ENCODE results near the gene GOLGA5.

GOLGA5 gene

GRCh38 chr14:92880851-92881250 lies 86.7 kb downstream of the GOLGA5 start:
- FAIRE-seq: no peak

DNA sequence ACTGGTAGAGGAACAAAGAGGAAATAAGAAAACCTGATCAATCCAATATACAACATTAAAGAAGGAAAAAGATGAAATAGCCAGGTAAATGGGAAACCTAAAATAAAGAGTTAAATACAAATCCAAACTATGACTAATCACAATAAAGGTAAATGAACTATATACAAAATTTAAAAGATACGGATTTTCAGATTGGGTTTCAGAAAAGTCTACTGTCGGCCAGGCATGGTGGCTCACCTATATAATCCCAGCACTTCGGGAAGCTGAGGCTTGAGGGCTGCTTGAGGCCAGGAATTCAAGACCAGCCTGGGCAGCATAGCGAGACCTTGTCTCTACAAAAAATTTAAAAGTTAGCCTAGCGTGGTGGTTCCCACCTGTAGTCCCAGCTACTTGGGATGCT lies 89.0 kb downstream of the GOLGA5 start:
- no peak for FAIRE-seq

- no peak for FAIRE-seq
Measured at GRCh38 chr14:92884410-92884809, 90.3 kb downstream of the GOLGA5 start.

DNA sequence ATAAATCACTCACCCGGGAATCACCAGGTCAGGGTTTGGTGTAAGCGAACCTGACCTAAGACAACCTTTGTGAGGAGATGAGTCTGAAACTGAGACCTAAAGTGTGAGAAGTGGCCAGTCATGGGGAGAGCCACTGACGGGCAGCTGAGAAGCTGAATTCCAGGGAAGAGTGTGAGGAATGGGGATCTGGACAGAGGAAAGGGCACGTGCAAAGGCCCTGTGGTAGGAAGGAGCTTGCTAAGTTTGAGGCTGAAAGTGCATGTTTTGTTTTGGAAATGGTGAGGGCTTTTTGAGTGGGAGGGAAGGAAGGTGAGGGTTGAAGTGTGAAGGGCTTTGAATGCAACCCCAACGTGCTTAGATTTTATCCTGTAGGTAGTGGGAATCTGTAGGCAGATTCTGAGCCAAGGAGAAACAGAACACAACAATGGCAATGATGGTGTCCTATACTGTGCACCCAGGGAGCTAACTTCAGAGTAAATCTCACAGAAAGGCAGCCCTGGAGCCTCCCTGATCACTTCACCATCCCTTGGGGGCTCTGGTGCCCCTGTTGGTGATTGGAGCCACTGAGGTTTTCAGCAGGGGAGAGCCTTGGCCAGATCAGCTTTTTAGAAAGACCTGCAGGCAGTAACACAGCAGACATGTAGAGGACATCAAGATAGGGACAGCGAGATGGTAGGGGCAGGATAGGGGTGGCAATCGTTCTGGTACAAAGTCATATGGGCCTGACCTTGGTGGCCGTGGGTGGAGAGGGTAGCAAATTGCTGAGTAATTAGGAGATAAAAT lies 91.4 kb downstream of the GOLGA5 start:
- no peak for FAIRE-seq

GRCh38 chr14:92886337-92886736 lies 92.2 kb downstream of the GOLGA5 start:
- no peak for FAIRE-seq

DNA sequence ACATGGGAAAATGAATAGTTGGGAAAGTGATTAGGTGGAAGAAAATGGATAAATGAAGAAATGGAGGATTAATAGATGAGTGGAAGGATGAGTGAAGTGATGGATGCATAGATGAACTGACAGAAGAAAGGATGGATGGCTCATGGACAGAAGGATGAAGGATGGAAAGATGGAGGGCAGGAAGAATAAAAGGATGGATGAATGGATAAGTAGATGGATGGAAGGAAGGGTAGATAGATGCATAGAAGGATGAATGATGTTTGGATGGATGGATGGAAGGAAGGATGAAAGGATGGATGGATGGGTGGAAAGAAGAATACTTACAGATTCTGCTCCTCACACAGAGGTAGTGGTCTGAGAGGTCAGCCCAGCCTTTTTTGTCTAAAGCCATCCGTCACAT lies 93.1 kb downstream of the GOLGA5 start:
- FAIRE-seq: no peak

GRCh38 chr14:92888896-92889295 lies 94.8 kb downstream of the GOLGA5 start:
- FAIRE-seq: no peak
